Central memory CD4-positive, alpha-beta T cell (primary cell): ENCODE measurements around the gene KCP.
A peak's percentile ranks its signal among the peaks of the same experiment; 100 is the strongest.

Source experiments
- DNase-seq: peaks from one replicate; pipeline ENCODE4 v3.0.0; 2022

Gene KCP

GRCh38 chr7:128854396-128854795 lies 56.1 kb downstream of the KCP start:
- no peak for DNase-seq

GRCh38 chr7:128853799-128854198 lies 56.7 kb downstream of the KCP start:
- DNase-seq = no peak

GRCh38 chr7:128852537-128853254 lies 57.8 kb downstream of the KCP start:
- DNase-seq = no peak

GRCh38 chr7:128849804-128850490 lies 60.6 kb downstream of the KCP start:
- DNase-seq = no peak

GRCh38 chr7:128849156-128849515 lies 61.4 kb downstream of the KCP start:
- no peak for DNase-seq

- no peak for DNase-seq
These were observed 62.0 kb downstream of the KCP start for GRCh38 chr7:128848289-128849155.

GRCh38 chr7:128847721-128848211 lies 62.7 kb downstream of the KCP start:
- no peak for DNase-seq

GRCh38 chr7:128846781-128847444 lies 63.6 kb downstream of the KCP start:
- DNase-seq = no peak

GRCh38 chr7:128845987-128846386 lies 64.5 kb downstream of the KCP start:
- DNase-seq = no peak

- DNase-seq = no peak
These were observed 65.0 kb downstream of the KCP start for GRCh38 chr7:128845475-128845874.

GRCh38 chr7:128844777-128845311 lies 65.7 kb downstream of the KCP start:
- DNase-seq = no peak

GRCh38 chr7:128843938-128844621 lies 66.4 kb downstream of the KCP start:
- no peak for DNase-seq

GRCh38 chr7:128842674-128843641 lies 67.6 kb downstream of the KCP start:
- DNase-seq = no peak

GRCh38 chr7:128841921-128842673 lies 68.4 kb downstream of the KCP start:
- peak; percentile 44 for DNase-seq

GRCh38 chr7:128841171-128841690 lies 69.3 kb downstream of the KCP start:
- peak; percentile 36 for DNase-seq

- DNase-seq = no peak
These were observed 70.0 kb downstream of the KCP start for GRCh38 chr7:128840326-128841170.

- no peak for DNase-seq
These were observed 70.7 kb downstream of the KCP start for GRCh38 chr7:128839751-128840177.

GRCh38 chr7:128838981-128839731 lies 71.4 kb downstream of the KCP start:
- no peak for DNase-seq
